GM23248 (cell line): Measurements from ENCODE around the gene FGF22. TPM values are rescaled to one million over a fixed set of nuclear protein-coding genes. Genes with fewer than 3 reads are reported as not detected.
A peak's percentile ranks its signal among the peaks of the same experiment; 100 is the strongest.

Experiments used
- DNase-seq: peaks from one replicate; pipeline ENCODE4 v3.0.0-alpha.2; 2015
- H2AFZ ChIP-seq: fragments of 200-600 bp; sonication (generic); 2 replicates; pipeline ENCODE4 v1.6.1; 2016; ENCODE audit warnings: antibody characterized with exemption
- H3F3A ChIP-seq: fragments of 200-600 bp; sonication (generic); 2 replicates; pipeline ENCODE4 v1.6.1; 2016; ENCODE audit warnings: mild to moderate bottlenecking, antibody characterized with exemption, mixed run types; ENCODE audit not compliant: insufficient read depth
- H3K27ac ChIP-seq: fragments of 200-600 bp; sonication (generic); 2 replicates; pipeline ENCODE4 v1.5.1; 2016; ENCODE audit warnings: mild to moderate bottlenecking
- H3K27me3 ChIP-seq: fragments of 200-600 bp; sonication (generic); replicated peaks from 2 replicates; pipeline ENCODE4 v1.6.1; 2016; ENCODE audit warnings: mild to moderate bottlenecking; ENCODE audit not compliant: insufficient read depth
- H3K36me3 ChIP-seq: fragments of 200-600 bp; sonication (generic); 2 replicates; pipeline ENCODE4 v1.6.1; 2016; ENCODE audit warnings: low read depth, mild to moderate bottlenecking
- H3K4me1 ChIP-seq: fragments of 200-600 bp; sonication (generic); 2 replicates; pipeline ENCODE4 v1.6.1; 2016; ENCODE audit warnings: mild to moderate bottlenecking; ENCODE audit not compliant: insufficient read depth
- H3K4me2 ChIP-seq: fragments of 200-600 bp; sonication (generic); one replicate; pipeline ENCODE4 v1.6.1; 2016; ENCODE audit warnings: mild to moderate bottlenecking; ENCODE audit not compliant: unreplicated experiment
- H3K4me3 ChIP-seq: fragments of 200-600 bp; sonication (generic); 2 replicates; pipeline ENCODE4 v1.5.1; 2016; ENCODE audit warnings: mild to moderate bottlenecking
- H3K79me2 ChIP-seq: fragments of 200-600 bp; sonication (generic); 2 replicates; pipeline ENCODE4 v1.6.1; 2016; ENCODE audit warnings: mild to moderate bottlenecking; ENCODE audit not compliant: insufficient read depth
- H3K9ac ChIP-seq: fragments of 200-600 bp; sonication (generic); 2 replicates; pipeline ENCODE4 v1.6.1; 2016; ENCODE audit warnings: mild to moderate bottlenecking
- H3K9me2 ChIP-seq: fragments of 200-600 bp; sonication (generic); 2 replicates; pipeline ENCODE4 v1.6.1; 2016; ENCODE audit warnings: mixed run types, mild to moderate bottlenecking, moderate library complexity; ENCODE audit not compliant: insufficient read depth
- H3K9me3 ChIP-seq: fragments of 200-600 bp; sonication (generic); one replicate; pipeline ENCODE4 v1.6.1; 2017; ENCODE audit warnings: low read depth
- H4K20me1 ChIP-seq: fragments of 200-600 bp; sonication (generic); 2 replicates; pipeline ENCODE4 v1.6.0; 2016; ENCODE audit not compliant: insufficient read depth
- EZH2 ChIP-seq: fragments of 200-600 bp; sonication (generic); IDR thresholded peaks from 2 replicates; pipeline ENCODE4 v1.6.1; 2018; ENCODE audit warnings: antibody characterized with exemption, mild to moderate bottlenecking; ENCODE audit not compliant: insufficient read depth, poor library complexity, severe bottlenecking
- EZH2phosphoT487 ChIP-seq: fragments of 200-600 bp; sonication (generic); IDR thresholded peaks from 2 replicates; pipeline ENCODE4 v1.6.1; 2018; ENCODE audit warnings: antibody characterized with exemption, moderate library complexity, mild to moderate bottlenecking, low read depth; ENCODE audit not compliant: insufficient read depth
- WGBS, 2 experiments: methylation state at CpG; one replicate each; pipeline ENCODE4 v1.1.6; 2015 to 2017; ENCODE audit warnings: low lambda C conversion rate in 2 of 2, low coverage in 1 of 2; ENCODE audit errors: missing lambda C conversion rate in 2 of 2; 5-methylcytosine and 5-hydroxymethylcytosine counted together
- in situ Hi-C: fragments of 300-500 bp; cut with MboI; formaldehyde crosslinking; loops from 2 replicates; pipeline ENCODE4 v1.15.0; 2020
- polyA plus RNA-seq: library from polyadenylated mRNA; unstranded; fragments of >200 nt; fragmentation: Nextera tagmentation; extraction: Ambion mirVana; gene quantifications from 2 replicates; pipeline ENCODE4 v1.2.1, GENCODE V29; 2016
- total RNA-seq: library from RNA; depleted of rRNA; stranded (reverse); fragments of >200 nt; shearing (Covaris generic); gene quantifications from 2 replicates; pipeline ENCODE4 v1.2.3, GENCODE V29; 2014

The FGF22 gene
- total and polyA plus RNA-seq, 2 experiments from 2014 or later = 1.2 TPM; not detected in 1

GRCh38 chr19:655691-656090 is 16.0 kb downstream of the FGF22 start:
- peaks cover 19% of the 10 kb centered on the region for H3K4me1 ChIP-seq
- no peaks in the 10 kb centered on the region for H3K9me2 ChIP-seq
- H3K4me2 ChIP-seq = no peak overlapping the region
- H3K4me3 ChIP-seq = no peak overlapping the region
- TF ChIP-seq EZH2phosphoT487 = no peak
- TF ChIP-seq EZH2 = no peak
- H3K27me3 ChIP-seq = no peaks in the 10 kb centered on the region
- H3K9ac ChIP-seq = no peak overlapping the region
- H3K79me2 ChIP-seq = peaks cover 98% of the 10 kb centered on the region
- no peaks in the 10 kb centered on the region for H3K36me3 ChIP-seq
- no peak overlapping the region for H3K27ac ChIP-seq
- no peaks in the 10 kb centered on the region for H4K20me1 ChIP-seq
- no peak overlapping the region for H2AFZ ChIP-seq
- in situ Hi-C loops = no loop called here
- no peak for DNase-seq
- H3F3A ChIP-seq = peaks cover 8% of the 10 kb centered on the region; the same call in 1 of the 2 replicates
- no peaks in the 10 kb centered on the region for H3K9me3 ChIP-seq
- 72 to 80% methylated on average over 17 of the region's 17 CpGs for WGBS, 2 experiments

DNA sequence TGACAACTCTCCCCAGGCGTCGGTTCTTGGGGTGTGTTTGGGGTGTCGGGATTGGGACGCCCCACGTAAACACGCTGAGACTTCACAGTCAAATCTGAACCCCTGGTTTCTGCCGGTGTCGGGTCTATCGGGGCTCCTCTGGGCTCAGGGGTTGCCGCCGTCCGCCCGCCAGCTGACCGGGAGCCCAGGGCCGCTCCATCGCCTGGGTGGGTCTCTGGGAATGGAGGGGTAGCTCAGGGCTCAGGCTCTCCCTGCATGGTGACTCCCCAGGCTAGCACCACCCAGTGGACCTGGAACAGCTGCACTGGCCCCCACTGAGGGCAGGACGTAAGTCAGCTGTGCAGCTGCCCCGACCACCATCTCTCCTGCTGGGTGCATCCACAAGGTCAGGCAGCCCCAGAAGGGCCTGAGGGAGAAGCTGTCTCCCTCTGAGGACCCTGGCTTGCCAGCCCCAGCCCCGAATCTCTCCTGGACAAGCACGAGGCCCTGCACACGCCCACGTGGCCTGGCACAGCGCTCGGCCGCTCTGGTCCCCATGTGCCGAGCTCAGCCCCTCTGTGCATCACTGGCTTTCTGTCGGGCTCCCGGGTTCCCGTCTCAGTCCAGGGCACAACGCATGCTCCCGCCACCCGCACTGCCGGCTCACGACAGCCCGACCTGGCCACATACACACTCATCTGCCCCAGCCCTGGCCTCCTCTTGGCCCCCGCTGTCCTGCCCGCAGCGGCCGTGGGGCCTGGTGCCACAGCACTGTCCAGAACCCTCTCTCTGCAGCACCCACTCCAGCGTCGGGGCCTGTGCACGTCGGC is 17.3 kb downstream of the FGF22 start:
- Histone ChIP-seq H3K4me3 (no peak overlapping the region), H3K79me2 (peaks cover 98% of the 10 kb centered on the region), H3K4me2 (no peak overlapping the region), H3K27ac (no peak overlapping the region), H3F3A (peaks cover 10% of the 10 kb centered on the region; the same call in 1 of the 2 replicates), H3K27me3 (no peaks in the 10 kb centered on the region), H3K9ac (no peak overlapping the region), H4K20me1 (no peaks in the 10 kb centered on the region), H3K9me2 (no peaks in the 10 kb centered on the region), H2AFZ (no peak overlapping the region), H3K4me1 (peaks cover 25% of the 10 kb centered on the region), H3K36me3 (no peaks in the 10 kb centered on the region), H3K9me3 (no peaks in the 10 kb centered on the region)
- 89 to 91% methylated on average over 31 to 43 of the region's 43 CpGs for whole genome bisulfite sequencing, 2 experiments
- DNase-seq = no peak
- no peak for TF ChIP-seq EZH2phosphoT487
- TF ChIP-seq EZH2 = no peak
- in situ Hi-C loops = no loop called here

DNA sequence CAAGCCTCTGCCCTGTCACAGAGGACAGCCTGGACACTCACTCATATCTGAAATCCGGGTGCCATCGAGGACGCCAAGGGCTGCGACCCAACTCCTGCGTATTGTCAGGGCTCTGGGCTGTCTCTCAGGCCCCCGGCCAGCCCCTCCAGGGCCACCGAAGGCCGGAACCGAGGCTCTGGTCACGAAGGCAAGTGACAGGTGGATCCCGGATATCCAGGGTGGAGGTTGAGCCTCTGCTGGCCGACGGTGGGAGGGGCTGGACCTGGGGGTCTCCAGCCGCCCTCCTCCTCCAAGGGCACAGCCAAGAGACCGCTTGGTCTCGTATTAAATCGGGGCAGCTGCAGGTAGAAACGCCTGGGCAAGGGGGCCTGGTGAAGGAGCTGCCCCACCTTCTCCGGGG is 17.9 kb downstream of the FGF22 start:
- Histone ChIP-seq H3K4me1 (peaks cover 25% of the 10 kb centered on the region), H3K9me3 (no peaks in the 10 kb centered on the region), H3K36me3 (no peaks in the 10 kb centered on the region), H3K9me2 (no peaks in the 10 kb centered on the region), H3K79me2 (peaks cover 98% of the 10 kb centered on the region), H3F3A (peaks cover 10% of the 10 kb centered on the region; the same call in 1 of the 2 replicates), H3K27me3 (no peaks in the 10 kb centered on the region), H3K27ac (no peak overlapping the region), H3K4me3 (no peak overlapping the region), H3K9ac (no peak overlapping the region), H3K4me2 (no peak overlapping the region), H2AFZ (no peak overlapping the region), H4K20me1 (no peaks in the 10 kb centered on the region)
- 75 to 86% methylated on average over 18 to 19 of the region's 19 CpGs for WGBS, 2 experiments
- in situ Hi-C loops = no loop called here
- no peak for DNase-seq
- TF ChIP-seq EZH2 (no peak), EZH2phosphoT487 (no peak)

DNA sequence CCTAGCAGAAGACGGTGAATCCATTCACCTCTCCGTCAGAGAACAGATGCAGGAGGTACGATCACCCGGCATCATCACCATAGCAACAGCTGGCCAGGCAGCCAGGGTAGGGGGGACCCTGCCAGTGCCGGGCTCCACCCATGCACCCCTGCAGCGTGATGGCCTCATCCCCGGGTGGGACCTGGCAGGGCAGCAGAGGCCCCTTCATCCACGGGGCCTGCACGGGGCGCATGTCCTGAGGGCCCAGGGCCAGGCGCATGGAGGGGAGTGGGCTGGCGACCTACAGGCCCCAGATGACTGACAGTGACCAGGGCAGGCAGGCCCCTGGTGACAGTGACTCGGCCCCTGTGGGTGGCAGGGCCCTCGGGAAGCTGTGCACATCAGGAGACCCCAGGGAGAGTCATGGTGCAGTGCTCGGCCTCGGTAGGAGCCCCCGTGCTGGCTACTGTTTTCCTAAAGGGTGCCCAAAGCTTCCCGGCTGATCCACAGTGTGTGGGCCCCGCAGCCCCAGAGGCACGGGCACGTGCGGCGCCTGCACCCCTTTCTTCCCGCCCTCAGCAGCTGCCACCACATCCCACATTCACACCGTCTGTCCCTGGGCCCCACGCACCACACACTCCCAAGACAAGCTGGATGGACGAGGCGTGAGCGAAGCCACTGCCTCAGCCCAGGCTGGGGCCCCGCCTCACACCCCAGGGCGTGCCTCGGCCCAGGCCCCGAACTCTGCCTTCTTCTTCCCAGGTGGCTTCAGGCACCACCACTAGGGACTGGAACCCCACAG is 18.6 kb downstream of the FGF22 start:
- TF ChIP-seq EZH2phosphoT487 (no peak), EZH2 (no peak)
- no peaks in the 10 kb centered on the region for H3K9me3 ChIP-seq
- no peaks in the 10 kb centered on the region for H4K20me1 ChIP-seq

More for the DNA sequence above, 18.6 kb downstream of the FGF22 start:
- in situ Hi-C loops = no loop called here
- Histone ChIP-seq H3K4me3 (peak overlapping the region; percentile 66), H3K4me2 (peak overlapping the region; percentile 58), H3K4me1 (peaks cover 25% of the 10 kb centered on the region), H3K9ac (peak overlapping the region; percentile 96), H3K27me3 (no peaks in the 10 kb centered on the region), H3K9me2 (no peaks in the 10 kb centered on the region), H2AFZ (no peak overlapping the region), H3K79me2 (peaks cover 95% of the 10 kb centered on the region), H3K27ac (peak overlapping the region; percentile 91), H3K36me3 (no peaks in the 10 kb centered on the region), H3F3A (peaks cover 10% of the 10 kb centered on the region; the same call in 1 of the 2 replicates)
- peak; percentile 52 for DNase-seq
- WGBS, 2 experiments = 60 to 61% methylated on average over 26 to 32 of the region's 33 CpGs
